Adrenal gland (tissue), 5 donors: ENCODE data around the gene GRPEL2.

Source experiments
- CTCF ChIP-seq, 6 experiments: fragments of 450-650 bp in 4 of 6; fragments of 200-600 bp in 2 of 6; sonication (generic) in 1 of 6; IDR thresholded peaks; 1 replicate in 5 of 6; 2 replicates in 1 of 6; pipeline versions ENCODE4 v1.5.1 to v1.8.0; 2016 to 2021; ENCODE audit warnings: antibody characterized with exemption in 6 of 6, mild to moderate bottlenecking in 2 of 6, moderate library complexity in 1 of 6
- POLR2A ChIP-seq, 2 donors: fragments of 450-650 bp; IDR thresholded peaks; one replicate each; pipeline ENCODE4 v1.6.1; 2017; ENCODE audit warnings: antibody characterized with exemption in 2 of 2, mild to moderate bottlenecking in 2 of 2, moderate library complexity in 1 of 2
- donor health status: DM: no; HTN: no; CAD: no.

- TF ChIP-seq CTCF (IDR thresholded peaks at IDR 0.05) (no peak), POLR2A (IDR thresholded peaks at IDR 0.05) (no peak)
These were observed 27.6 kb downstream of the GRPEL2 start for GRCh38 chr5:149372932-149373331.
